WTC11 (cell line): ENCODE results near the gene HMX1. TPM values are rescaled to one million over a fixed set of nuclear protein-coding genes. Genes with fewer than 3 reads are reported as not detected.

Experiments
- ATAC-seq: fragments of 200-7000 bp; cut with Tn5 transposase; 2 replicates; pipeline ENCODE4 v1.10.0; 2021; ENCODE audit warnings: mild to moderate bottlenecking, moderate library complexity
- CTCF ChIA-PET: fragments of 300-600 bp; sonication (Branson Sonifier 250); formaldehyde crosslinking; loops from one replicate; lab custom pipeline; 2021; ENCODE audit warnings: antibody characterized with exemption; lab: Charles Lee
- POLR2A ChIA-PET: fragments of 350-600 bp; sonication (Branson Sonifier 250); formaldehyde crosslinking; loops from one replicate; lab custom pipeline; 2021; ENCODE audit warnings: antibody characterized with exemption; lab: Charles Lee
- DNase-seq: peaks from one replicate; pipeline ENCODE4 v3.0.0; 2021; ENCODE audit warnings: low spot score
- H3K27ac Mint-ChIP-seq: 2 replicates; pipeline ENCODE4 v1.8.0; 2021; ENCODE audit warnings: mixed read lengths
- H3K27me3 Mint-ChIP-seq: 2 replicates; pipeline ENCODE4 v1.8.0; 2021; ENCODE audit warnings: low read depth, mild to moderate bottlenecking, moderate library complexity, mixed read lengths
- H3K36me3 Mint-ChIP-seq: 2 replicates; pipeline ENCODE4 v1.8.0; 2021; ENCODE audit warnings: mixed read lengths
- H3K4me1 Mint-ChIP-seq: 2 replicates; pipeline ENCODE4 v1.8.0; 2022; ENCODE audit warnings: mixed read lengths
- H3K4me3 Mint-ChIP-seq: 2 replicates; pipeline ENCODE4 v1.8.0; 2021; ENCODE audit warnings: mild to moderate bottlenecking, moderate library complexity, mixed read lengths
- H3K9me3 Mint-ChIP-seq: 2 replicates; pipeline ENCODE4 v1.8.0; 2021; ENCODE audit warnings: mixed read lengths
- ATF3 ChIP-seq: sonication (generic); formaldehyde crosslinking; conservative IDR thresholded peaks from 2 replicates; pipeline ENCODE4 v1.8.1; 2022; ENCODE audit warnings: mild to moderate bottlenecking, missing genetic modification reagents
- CBFB ChIP-seq: sonication (generic); formaldehyde crosslinking; IDR thresholded peaks from 2 replicates; pipeline ENCODE4 v1.8.1; 2022; ENCODE audit warnings: mild to moderate bottlenecking, low read depth, missing genetic modification reagents
- CREM ChIP-seq: sonication (generic); formaldehyde crosslinking; IDR thresholded peaks from 2 replicates; pipeline ENCODE4 v1.8.1; 2022; ENCODE audit warnings: mild to moderate bottlenecking, missing genetic modification reagents, moderate library complexity
- CTCF ChIP-seq: fragments of 200-600 bp; IDR thresholded peaks from 2 replicates; pipeline ENCODE4 v1.8.0; 2022; ENCODE audit warnings: antibody characterized with exemption
- GRHL2 ChIP-seq: fragments of 250-450 bp; sonication (Bioruptor Pico); IDR thresholded peaks from 2 replicates; pipeline ENCODE4 v1.8.0; 2022; ENCODE audit warnings: mild to moderate bottlenecking, moderate library complexity; ENCODE audit not compliant: insufficient replicate concordance, severe bottlenecking
- GTF2I ChIP-seq: fragments of 250-450 bp; sonication (Bioruptor Pico); conservative IDR thresholded peaks from 2 replicates; pipeline ENCODE4 v1.4.0; 2021; ENCODE audit warnings: mild to moderate bottlenecking
- IRF2 ChIP-seq: sonication (generic); formaldehyde crosslinking; IDR thresholded peaks from 2 replicates; pipeline ENCODE4 v1.8.0; 2022; ENCODE audit warnings: low read depth, missing genetic modification reagents, borderline replicate concordance
- NFE2L1 ChIP-seq: sonication (generic); formaldehyde crosslinking; IDR thresholded peaks from 2 replicates; pipeline ENCODE4 v1.8.1; 2023; ENCODE audit warnings: missing genetic modification reagents
- SOX15 ChIP-seq: fragments of 250-450 bp; sonication (Bioruptor Pico); IDR thresholded peaks from 2 replicates; pipeline ENCODE4 v1.9.0; 2021; ENCODE audit warnings: mild to moderate bottlenecking
- USF2 ChIP-seq: sonication (generic); formaldehyde crosslinking; IDR thresholded peaks from 2 replicates; pipeline ENCODE4 v1.8.1; 2023; ENCODE audit warnings: mild to moderate bottlenecking, missing genetic modification reagents, moderate library complexity
- ZBTB21 ChIP-seq: sonication (generic); formaldehyde crosslinking; IDR thresholded peaks from 2 replicates; pipeline ENCODE4 v1.8.1; 2023; ENCODE audit warnings: mild to moderate bottlenecking, missing genetic modification reagents, borderline replicate concordance
- ZNF232 ChIP-seq: sonication (generic); formaldehyde crosslinking; IDR thresholded peaks from 2 replicates; pipeline ENCODE4 v1.8.0; 2022; ENCODE audit warnings: mild to moderate bottlenecking, missing genetic modification reagents
- ZNF281 ChIP-seq: sonication (generic); formaldehyde crosslinking; IDR thresholded peaks from 2 replicates; pipeline ENCODE4 v1.8.0; 2023; ENCODE audit warnings: mild to moderate bottlenecking, missing genetic modification reagents
- total RNA-seq: library from RNA; stranded (reverse); gene quantifications from 3 replicates; pipeline ENCODE4 v1.2.3, GENCODE V29; 2021
- TF ChIP-seq, protein P1 (sequence below): sonication (generic); formaldehyde crosslinking; IDR thresholded peaks from 2 replicates; pipeline ENCODE4 v1.8.1; 2023; ENCODE audit warnings: mild to moderate bottlenecking, missing genetic modification reagents
- TF ChIP-seq, protein P2 (sequence below): sonication (generic); formaldehyde crosslinking; IDR thresholded peaks from 2 replicates; pipeline ENCODE4 v1.8.1; 2023; ENCODE audit warnings: mild to moderate bottlenecking, missing genetic modification reagents, moderate library complexity

Gene HMX1
- total RNA-seq, 1 experiment from 2014 or later: 10.0 TPM

- H3K9me3 Mint-ChIP-seq: peaks cover 20% of the 10 kb centered on the region
- no peak overlapping the region for H3K27ac Mint-ChIP-seq
- POLR2A ChIA-PET: interaction anchor here (0.6 kb wide), 1 partner anchor 8 kb away, joined by 3 read pairs; no protein-coding TSS in a partner anchor
- peaks cover 27% of the 10 kb centered on the region for H3K4me1 Mint-ChIP-seq
- peaks cover 72% of the 10 kb centered on the region for H3K27me3 Mint-ChIP-seq
- DNase-seq (no peak), ATAC-seq (no peak)
- CTCF ChIA-PET: interaction anchor here (1.0 to 2.8 kb wide), 8 partner anchors 9 to 290 kb away, joined by 3 to 22 read pairs (median 6); no protein-coding TSS in a partner anchor
- H3K36me3 Mint-ChIP-seq: peaks cover 19% of the 10 kb centered on the region
- TF ChIP-seq CREM (CRISPR knock-in tag) (no peak), ZNF281 (CRISPR knock-in tag) (no peak), USF2 (CRISPR knock-in tag) (no peak), NFE2L1 (CRISPR knock-in tag) (no peak), CBFB (CRISPR knock-in tag) (no peak), GTF2I (CRISPR knock-in tag) (no peak), ZBTB21 (CRISPR knock-in tag) (no peak), CTCF (no peak)
- TF ChIP-seq, protein P1, sequence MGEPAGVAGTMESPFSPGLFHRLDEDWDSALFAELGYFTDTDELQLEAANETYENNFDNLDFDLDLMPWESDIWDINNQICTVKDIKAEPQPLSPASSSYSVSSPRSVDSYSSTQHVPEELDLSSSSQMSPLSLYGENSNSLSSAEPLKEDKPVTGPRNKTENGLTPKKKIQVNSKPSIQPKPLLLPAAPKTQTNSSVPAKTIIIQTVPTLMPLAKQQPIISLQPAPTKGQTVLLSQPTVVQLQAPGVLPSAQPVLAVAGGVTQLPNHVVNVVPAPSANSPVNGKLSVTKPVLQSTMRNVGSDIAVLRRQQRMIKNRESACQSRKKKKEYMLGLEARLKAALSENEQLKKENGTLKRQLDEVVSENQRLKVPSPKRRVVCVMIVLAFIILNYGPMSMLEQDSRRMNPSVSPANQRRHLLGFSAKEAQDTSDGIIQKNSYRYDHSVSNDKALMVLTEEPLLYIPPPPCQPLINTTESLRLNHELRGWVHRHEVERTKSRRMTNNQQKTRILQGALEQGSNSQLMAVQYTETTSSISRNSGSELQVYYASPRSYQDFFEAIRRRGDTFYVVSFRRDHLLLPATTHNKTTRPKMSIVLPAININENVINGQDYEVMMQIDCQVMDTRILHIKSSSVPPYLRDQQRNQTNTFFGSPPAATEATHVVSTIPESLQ (CRISPR knock-in tag): no peak
- TF ChIP-seq, protein P2, sequence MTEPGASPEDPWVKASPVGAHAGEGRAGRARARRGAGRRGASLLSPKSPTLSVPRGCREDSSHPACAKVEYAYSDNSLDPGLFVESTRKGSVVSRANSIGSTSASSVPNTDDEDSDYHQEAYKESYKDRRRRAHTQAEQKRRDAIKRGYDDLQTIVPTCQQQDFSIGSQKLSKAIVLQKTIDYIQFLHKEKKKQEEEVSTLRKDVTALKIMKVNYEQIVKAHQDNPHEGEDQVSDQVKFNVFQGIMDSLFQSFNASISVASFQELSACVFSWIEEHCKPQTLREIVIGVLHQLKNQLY (CRISPR knock-in tag): no peak
- TF ChIP-seq, all 79 proteins: peak for 0
- no peak overlapping the region for H3K4me3 Mint-ChIP-seq
Observed at GRCh38 chr4:8897251-8898167, 25.9 kb upstream of the HMX1 start.

- CTCF ChIA-PET: interaction anchor here (0.9 to 2.7 kb wide), 6 partner anchors 10 to 289 kb away, joined by 3 to 22 read pairs (median 4); no protein-coding TSS in a partner anchor
Observed at GRCh38 chr4:8896506-8896905, 24.9 kb upstream of the HMX1 start.

More at GRCh38 chr4:8896506-8896905, 24.9 kb upstream of the HMX1 start:
- DNase-seq: no peak
- peaks cover 28% of the 10 kb centered on the region for H3K4me1 Mint-ChIP-seq
- H3K27me3 Mint-ChIP-seq: peaks cover 75% of the 10 kb centered on the region
- no peak for ATAC-seq
- H3K27ac Mint-ChIP-seq: no peak overlapping the region
- 0 out of 2 replicates have a peak overlapping the region, but pooled peaks have one; percentile 12 for H3K4me3 Mint-ChIP-seq
- POLR2A ChIA-PET: no interaction called here
- TF ChIP-seq GRHL2 (CRISPR knock-in tag) (no peak), IRF2 (CRISPR knock-in tag) (no peak), SOX15 (no peak), ZNF232 (CRISPR knock-in tag) (no peak), ATF3 (CRISPR knock-in tag) (no peak)
- peaks cover 11% of the 10 kb centered on the region for H3K9me3 Mint-ChIP-seq
- H3K36me3 Mint-ChIP-seq: peaks cover 12% of the 10 kb centered on the region
